Right ventricle myocardium superior (tissue), 1 donor: ENCODE data around the gene MAML3. TPM values are rescaled to one million over a fixed set of nuclear protein-coding genes. Genes with fewer than 3 reads are reported as not detected.
A peak's percentile ranks its signal among the peaks of the same experiment; 100 is the strongest.

ENCODE experiments used
- ATAC-seq: fragments of 200-7000 bp; cut with Tn5 transposase; one replicate; pipeline ENCODE4 v1.9.1; 2020; ENCODE audit warnings: mild to moderate bottlenecking; ENCODE audit not compliant: poor library complexity
- DNase-seq: peaks from one replicate; pipeline ENCODE4 v3.0.0-alpha.2; 2020
- intact Hi-C: fragments of 100-400 bp; cut with DNase I; formaldehyde crosslinking; loops from one replicate; pipeline ENCODE4 v1.11.2; 2022
- total RNA-seq: library from RNA; stranded (reverse); fragmentation: NEBNext Ultra II Directional; extraction: Animal tissue kit (Norgen Biotek cat#: 25700); gene quantifications from one replicate; pipeline ENCODE4 v1.2.1, GENCODE V29; 2021
- donor health status: DM: no; HTN: yes; CAD: no; lungs with severe emphysema.

The MAML3 gene
- total RNA-seq, 1 donor from 2014 or later: 2.4 TPM

- DNase-seq (no peak), ATAC-seq (no peak)
- intact Hi-C loops: no loop called here
Observed at GRCh38 chr4:139938414-139938813, 215.6 kb downstream of the MAML3 start.

GRCh38 chr4:139935911-139936310 lies 218.1 kb downstream of the MAML3 start:
- ATAC-seq (no peak), DNase-seq (no peak)
- intact Hi-C loops: no loop called here

GRCh38 chr4:139934708-139935195 lies 219.2 kb downstream of the MAML3 start:
- ATAC-seq: no peak

GRCh38 chr4:139934057-139934707 lies 219.8 kb downstream of the MAML3 start:
- DNase-seq (no peak), ATAC-seq (peak; percentile 29)
- intact Hi-C loops: no loop called here

More at GRCh38 chr4:139934708-139935195, 219.2 kb downstream of the MAML3 start:
- no peak for DNase-seq
- intact Hi-C loops: no loop called here

- no peak for DNase-seq
- intact Hi-C loops: no loop called here
- ATAC-seq: no peak
Observed at GRCh38 chr4:139933541-139933940, 220.4 kb downstream of the MAML3 start.

GRCh38 chr4:139933104-139933503 lies 220.9 kb downstream of the MAML3 start:
- intact Hi-C loops: no loop called here
- no peak for DNase-seq
- no peak for ATAC-seq

- intact Hi-C loops: no loop called here
- DNase-seq: no peak
- ATAC-seq: no peak
Observed at GRCh38 chr4:139924782-139925181, 229.2 kb downstream of the MAML3 start.

GRCh38 chr4:139922406-139923024 lies 231.5 kb downstream of the MAML3 start:
- DNase-seq: no peak
- peak; percentile 51 for ATAC-seq
- intact Hi-C loops: no loop called here

- DNase-seq (no peak), ATAC-seq (peak; percentile 50)
- intact Hi-C loops: no loop called here
Observed at GRCh38 chr4:139921429-139922184, 232.4 kb downstream of the MAML3 start.

- DNase-seq: no peak
- ATAC-seq: peak; percentile 27
- intact Hi-C loops: no loop called here
Observed at GRCh38 chr4:139920486-139921002, 233.4 kb downstream of the MAML3 start.

- intact Hi-C loops: no loop called here
- DNase-seq (no peak), ATAC-seq (peak; percentile 83)
Observed at GRCh38 chr4:139919521-139919920, 234.5 kb downstream of the MAML3 start.

GRCh38 chr4:139919004-139919403 lies 235.0 kb downstream of the MAML3 start:
- intact Hi-C loops: no loop called here
- no peak for ATAC-seq
- DNase-seq: no peak

- no peak for ATAC-seq
- no peak for DNase-seq
- intact Hi-C loops: no loop called here
Observed at GRCh38 chr4:139918591-139918990, 235.4 kb downstream of the MAML3 start.

GRCh38 chr4:139917896-139918295 lies 236.1 kb downstream of the MAML3 start:
- DNase-seq (no peak), ATAC-seq (no peak)
- intact Hi-C loops: no loop called here

GRCh38 chr4:139916041-139916440 lies 237.9 kb downstream of the MAML3 start:
- DNase-seq: no peak
- ATAC-seq: no peak
- intact Hi-C loops: no loop called here

- intact Hi-C loops: no loop called here
- ATAC-seq: no peak
- DNase-seq: no peak
Observed at GRCh38 chr4:139915037-139915436, 238.9 kb downstream of the MAML3 start.

GRCh38 chr4:139913995-139914598 lies 239.9 kb downstream of the MAML3 start:
- ATAC-seq (no peak), DNase-seq (no peak)
- intact Hi-C loops: no loop called here

GRCh38 chr4:139913398-139913990 lies 240.5 kb downstream of the MAML3 start:
- ATAC-seq: peak; percentile 50
- intact Hi-C loops: no loop called here
- DNase-seq: no peak

GRCh38 chr4:139912445-139912844 lies 241.5 kb downstream of the MAML3 start:
- no peak for DNase-seq
- no peak for ATAC-seq
- intact Hi-C loops: no loop called here
